ENCODE data around the gene LTBP1.

LTBP1 gene

GRCh38 chr2:33093283-33093993 is 146.7 kb downstream of the LTBP1 start:
- intact Hi-C loops (cut with DNase I; ENCODE audit: low total_unique reads) = no loop called here
- no peak for TF ChIP-seq CTCF (IDR thresholded peaks at IDR 0.05)
- Histone ChIP-seq H3K27ac (peak overlapping the region; percentile 75 to 78), H3K4me3 (no peak overlapping the region), H3K9me3 (peaks cover 0 to 5% (median 0%) of the 10 kb centered on the region in 3 donors), H3K4me1 (peaks cover 0 to 50% (median 10%) of the 10 kb centered on the region in 4 donors), H3K36me3 (no peaks in the 10 kb centered on the region), H3K27me3 (no peaks in the 10 kb centered on the region)
- DNase-seq = no peak

GRCh38 chr2:33094303-33094702 is 147.6 kb downstream of the LTBP1 start:
- Histone ChIP-seq H3K4me1 (peaks cover 0 to 57% (median 10%) of the 10 kb centered on the region in 4 donors), H3K36me3 (no peaks in the 10 kb centered on the region), H3K27me3 (no peaks in the 10 kb centered on the region), H3K4me3 (no peak overlapping the region), H3K9me3 (peaks cover 0 to 5% (median 0%) of the 10 kb centered on the region in 3 donors), H3K27ac (peak overlapping the region; percentile 45 to 78)
- intact Hi-C loops (cut with DNase I; ENCODE audit: low total_unique reads) = no loop called here
- TF ChIP-seq CTCF (IDR thresholded peaks at IDR 0.05) = no peak
- DNase-seq = no peak

GRCh38 chr2:33099989-33100388 is 153.2 kb downstream of the LTBP1 start:
- DNase-seq = no peak
- intact Hi-C loops (cut with DNase I; ENCODE audit: low total_unique reads) = no loop called here
- Histone ChIP-seq H3K4me3 (no peak overlapping the region), H3K4me1 (peaks cover 0 to 64% (median 26%) of the 10 kb centered on the region in 4 donors), H3K27ac (peak overlapping the region; percentile 38 to 56), H3K9me3 (peaks cover 0 to 5% (median 0%) of the 10 kb centered on the region in 3 donors), H3K36me3 (no peaks in the 10 kb centered on the region), H3K27me3 (no peaks in the 10 kb centered on the region)
- no peak for TF ChIP-seq CTCF (IDR thresholded peaks at IDR 0.05)

GRCh38 chr2:33100921-33101320 is 154.2 kb downstream of the LTBP1 start:
- Histone ChIP-seq H3K9me3 (no peaks in the 10 kb centered on the region), H3K4me1 (peaks cover 0 to 71% (median 27%) of the 10 kb centered on the region in 4 donors), H3K27ac (peak overlapping the region; percentile 38 to 56), H3K4me3 (no peak overlapping the region), H3K27me3 (no peaks in the 10 kb centered on the region), H3K36me3 (no peaks in the 10 kb centered on the region)
- no peak for TF ChIP-seq CTCF (IDR thresholded peaks at IDR 0.05)
- DNase-seq = no peak
- intact Hi-C loops (cut with DNase I; ENCODE audit: low total_unique reads) = no loop called here

GRCh38 chr2:33104052-33104623 is 157.4 kb downstream of the LTBP1 start:
- TF ChIP-seq CTCF (IDR thresholded peaks at IDR 0.05) = no peak
- H3K9me3 ChIP-seq = no peaks in the 10 kb centered on the region
- H3K36me3 ChIP-seq = no peaks in the 10 kb centered on the region
- H3K4me1 ChIP-seq = peaks cover 0 to 97% (median 34%) of the 10 kb centered on the region in 4 donors
- no peak for DNase-seq
- intact Hi-C loops (cut with DNase I; ENCODE audit: low total_unique reads) = no loop called here
- no peak overlapping the region for H3K4me3 ChIP-seq
- H3K27me3 ChIP-seq = no peaks in the 10 kb centered on the region
- peak overlapping the region; percentile 70 to 80 for H3K27ac ChIP-seq
